GM21381 (cell line): ENCODE measurements around the gene SOST.

ENCODE experiments used
- ATAC-seq: cut with Tn5 transposase; IDR thresholded peaks from one replicate; pipeline ENCODE4 v1.9.1; 2021; ENCODE audit warnings: mild to moderate bottlenecking, moderate library complexity; ENCODE audit not compliant: unreplicated experiment

The SOST gene

DNA sequence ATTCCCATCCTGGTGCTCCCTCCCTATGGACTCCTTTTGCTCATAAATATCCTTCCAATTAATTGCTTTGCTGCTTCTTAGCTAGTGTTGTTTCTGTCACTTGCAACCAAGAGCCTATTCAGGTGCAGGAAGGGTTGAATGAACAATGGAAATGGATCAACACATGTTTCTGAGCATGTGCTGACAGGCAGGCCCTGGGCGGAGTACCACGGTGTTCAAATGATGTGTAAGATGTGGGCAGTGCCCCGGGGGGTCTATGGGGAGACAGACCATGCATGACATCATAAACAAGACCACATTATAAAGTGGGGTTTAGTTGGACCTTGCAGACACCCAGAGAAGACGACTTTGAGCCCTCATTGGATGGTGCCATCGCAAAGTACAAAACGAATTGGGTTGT lies 48.5 kb downstream of the SOST start:
- ATAC-seq = no peak

DNA sequence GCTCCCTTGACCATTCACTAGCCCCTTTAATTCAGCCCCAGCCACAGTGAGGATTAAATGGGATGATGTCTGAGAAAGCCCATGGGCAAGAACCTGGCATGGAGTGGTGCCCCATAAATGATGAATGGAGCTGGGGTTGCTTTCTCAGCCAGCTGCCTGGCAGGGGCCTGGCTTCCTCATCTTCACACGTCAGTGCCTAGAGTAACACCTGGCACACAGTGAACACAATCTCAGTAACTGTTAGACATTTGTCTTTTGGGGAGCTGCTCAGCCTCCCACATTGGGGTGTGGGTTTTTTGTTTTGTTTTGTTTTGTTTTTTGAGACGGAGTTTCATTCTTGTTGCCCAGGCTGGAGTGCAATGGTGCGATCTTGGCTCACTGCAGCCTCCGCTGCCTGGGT lies 49.4 kb downstream of the SOST start:
- ATAC-seq = no peak

DNA sequence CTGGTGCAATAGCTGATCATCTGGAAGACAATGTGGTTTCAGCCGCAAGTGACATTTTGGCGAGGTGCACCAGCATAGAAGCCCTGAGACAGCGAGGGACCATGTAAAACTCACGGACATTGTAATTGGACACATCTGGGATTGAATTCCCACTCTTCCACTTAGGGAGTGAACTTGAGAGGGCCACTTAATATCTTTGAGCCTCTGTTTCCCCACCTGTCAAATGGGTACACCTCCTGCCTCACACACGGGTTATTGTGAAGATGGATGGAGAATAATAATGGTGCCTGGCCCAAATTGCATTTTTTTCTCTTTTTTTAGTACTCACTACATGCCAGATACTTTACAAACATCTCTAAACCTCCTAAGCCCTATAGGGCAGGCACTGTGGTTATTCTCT lies 51.4 kb downstream of the SOST start:
- no peak for ATAC-seq

DNA sequence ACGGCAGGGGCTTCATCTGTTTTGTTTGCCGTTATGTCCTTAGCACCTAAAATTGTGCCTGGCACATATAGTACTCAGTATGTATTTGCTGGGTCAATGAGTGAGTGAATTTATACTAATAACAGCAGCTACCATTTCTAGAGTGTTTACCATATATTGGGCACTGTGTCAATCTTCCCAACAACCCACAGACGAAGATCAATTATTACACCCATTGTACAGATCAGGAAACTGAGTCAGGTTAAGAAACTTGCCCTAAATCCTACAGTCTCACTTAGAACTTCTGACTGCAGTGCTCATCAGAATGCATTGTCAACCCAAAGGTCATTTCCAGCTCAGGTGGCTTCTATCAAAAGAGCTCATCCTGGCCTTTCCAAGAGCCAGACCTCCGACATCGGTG lies 52.4 kb downstream of the SOST start:
- ATAC-seq = no peak
